A673 (cell line): ENCODE results near the gene COPRS. TPM values are rescaled to one million over a fixed set of nuclear protein-coding genes. Genes with fewer than 3 reads are reported as not detected.
"Not testable (repeated sequence)": the region's sequence is repeated elsewhere in the genome, so short reads cannot be mapped to it uniquely, and the experiment has no call there.

Experiments
- BruUV-seq: library from RNA; stranded (reverse); fragments of 400-500 nt; replicated peaks from 2 replicates; lab custom pipeline; 2021; lab: Mats Ljungman, UMichigan
- CTCF ChIA-PET: fragments of 300-600 bp; sonication (Branson Sonifier 250); formaldehyde crosslinking; loops from one replicate; lab custom pipeline; 2022; ENCODE audit warnings: antibody characterized with exemption; lab: Charles Lee
- POLR2A ChIA-PET: fragments of 300-600 bp; sonication (Branson Sonifier 250); formaldehyde crosslinking; loops from one replicate; lab custom pipeline; 2022; ENCODE audit warnings: antibody characterized with exemption; ENCODE audit not compliant: low non-redundant PET; lab: Charles Lee
- DNase-seq: peaks from one replicate; pipeline ENCODE4 v3.0.0-alpha.2; 2015; ENCODE audit warnings: low spot score
- H3K27ac ChIP-seq: fragments of 200-600 bp; sonication (generic); 2 replicates; pipeline ENCODE4 v1.5.1; 2016; ENCODE audit warnings: mixed run types, low read depth, mild to moderate bottlenecking, mixed read lengths, antibody characterized with exemption, low read length; ENCODE audit not compliant: poor library complexity, severe bottlenecking
- H3K27me3 ChIP-seq: fragments of 200-600 bp; sonication (generic); replicated peaks from 2 replicates; pipeline ENCODE4 v1.6.1; 2017; ENCODE audit warnings: mixed run types, low read depth, mild to moderate bottlenecking, mixed read lengths, antibody characterized with exemption, low read length; ENCODE audit not compliant: insufficient read depth, poor library complexity
- H3K36me3 ChIP-seq: fragments of 200-600 bp; sonication (generic); 2 replicates; pipeline ENCODE4 v1.6.1; 2016; ENCODE audit warnings: mixed run types, mild to moderate bottlenecking, mixed read lengths, antibody characterized with exemption, low read length; ENCODE audit not compliant: insufficient read depth, poor library complexity, severe bottlenecking
- H3K4me1 ChIP-seq: fragments of 200-600 bp; sonication (generic); 2 replicates; pipeline ENCODE4 v1.6.1; 2017; ENCODE audit warnings: mixed run types, mild to moderate bottlenecking, mixed read lengths, antibody characterized with exemption, low read length; ENCODE audit not compliant: insufficient read depth, poor library complexity, severe bottlenecking
- H3K4me3 ChIP-seq: fragments of 200-600 bp; sonication (generic); 2 replicates; pipeline ENCODE4 v1.5.1; 2016; ENCODE audit warnings: low read depth, mixed run types, mild to moderate bottlenecking, mixed read lengths, low read length; ENCODE audit not compliant: poor library complexity, severe bottlenecking
- H3K9me3 ChIP-seq: fragments of 200-600 bp; sonication (generic); 2 replicates; pipeline ENCODE4 v1.6.1; 2016; ENCODE audit warnings: mixed run types, low read depth, mild to moderate bottlenecking, mixed read lengths, antibody characterized with exemption, low read length; ENCODE audit not compliant: poor library complexity, severe bottlenecking
- CTCF ChIP-seq: fragments of 300-800, 200-600 bp; sonication (generic); conservative IDR thresholded peaks from 2 replicates; pipeline ENCODE4 v1.5.1; 2017; ENCODE audit warnings: low read depth, mild to moderate bottlenecking, antibody characterized with exemption, low read length, moderate library complexity, mixed read lengths
- EZH2 ChIP-seq: fragments of 200-600 bp; sonication (generic); IDR thresholded peaks from 2 replicates; pipeline ENCODE4 v1.6.1; 2017; ENCODE audit warnings: borderline replicate concordance, low read depth, mild to moderate bottlenecking, mixed read lengths, antibody characterized with exemption, low read length; ENCODE audit not compliant: poor library complexity, severe bottlenecking
- intact Hi-C: fragments of 100-400 bp; cut with micrococcal nuclease; formaldehyde crosslinking; loops from one replicate; pipeline ENCODE4 v1.10.0; 2022; ENCODE audit not compliant: unreplicated experiment
- total RNA-seq: library from RNA; stranded (reverse); gene quantifications from 2 replicates; pipeline ENCODE4 v1.2.3, GENCODE V29; 2021

Gene COPRS
- total RNA-seq, 1 experiment from 2014 or later = 33.3 TPM

- no peak for DNase-seq
- CTCF ChIA-PET = no interaction called here
- Histone ChIP-seq H3K36me3 (no peaks in the 10 kb centered on the region), H3K4me1 (no peaks in the 10 kb centered on the region), H3K27ac (no peak overlapping the region), H3K27me3 (no peaks in the 10 kb centered on the region), H3K4me3 (no peak overlapping the region), H3K9me3 (no peaks in the 10 kb centered on the region)
- BruUV-seq = no TSS peak
- POLR2A ChIA-PET = no interaction called here
- intact Hi-C loops = no loop called here
- TF ChIP-seq CTCF (no peak), EZH2 (no peak)
These were observed 26.3 kb downstream of the COPRS start for GRCh38 chr17:31832746-31833145.

- TF ChIP-seq EZH2 = no peak
- H3K4me1 ChIP-seq = no peaks in the 10 kb centered on the region
- H3K36me3 ChIP-seq = no peaks in the 10 kb centered on the region
- H3K9me3 ChIP-seq = no peaks in the 10 kb centered on the region
- no peak overlapping the region for H3K27ac ChIP-seq
- BruUV-seq = no TSS peak
- ChIA-PET CTCF (no interaction called here), POLR2A (no interaction called here)
- H3K4me3 ChIP-seq = no peak overlapping the region
- intact Hi-C loops = no loop called here
- no peaks in the 10 kb centered on the region for H3K27me3 ChIP-seq
- no peak for DNase-seq
These were observed 27.8 kb downstream of the COPRS start for GRCh38 chr17:31830971-31831858.

GRCh38 chr17:31829649-31830048 is 29.4 kb downstream of the COPRS start:
- H3K4me3 ChIP-seq = no peak overlapping the region
- TF ChIP-seq EZH2 (no peak), CTCF (no peak)
- DNase-seq = no peak
- CTCF ChIA-PET = no interaction called here
- no peaks in the 10 kb centered on the region for H3K36me3 ChIP-seq
- H3K4me1 ChIP-seq = no peaks in the 10 kb centered on the region
- H3K27me3 ChIP-seq = no peaks in the 10 kb centered on the region
- no peaks in the 10 kb centered on the region for H3K9me3 ChIP-seq
- no TSS peak for BruUV-seq
- POLR2A ChIA-PET = no interaction called here
- H3K27ac ChIP-seq = no peak overlapping the region
- intact Hi-C loops = no loop called here

DNA sequence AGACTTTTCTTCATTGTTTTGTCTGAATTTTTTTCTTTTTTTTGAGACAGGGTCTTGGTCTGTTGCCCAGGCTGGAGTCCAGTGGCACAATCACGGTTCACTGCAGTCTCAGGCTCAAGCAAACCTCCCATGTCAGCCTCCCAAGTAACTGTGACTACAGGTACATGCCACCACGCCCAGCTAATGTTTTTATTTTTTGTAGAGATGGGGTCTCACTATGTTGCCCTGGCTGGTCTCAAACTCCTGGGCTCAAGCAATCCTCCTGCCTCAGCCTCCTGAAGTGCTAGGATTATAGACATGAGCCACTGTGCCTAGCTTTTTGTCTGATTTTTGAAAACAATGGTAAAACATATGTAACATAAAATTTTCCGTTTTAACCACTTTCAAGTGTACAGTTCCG is 30.1 kb downstream of the COPRS start:
- H3K4me3 ChIP-seq, H3K9me3 ChIP-seq, H3K4me1 ChIP-seq, CTCF ChIA-PET, BruUV-seq, POLR2A ChIA-PET, H3K27ac ChIP-seq, intact Hi-C loops, H3K27me3 ChIP-seq, H3K36me3 ChIP-seq, DNase-seq: not testable (repeated sequence)
